OCI-LY3 (cell line): Measurements from ENCODE around the gene OR51B6.
"Not testable (repeated sequence)": the region's sequence is repeated elsewhere in the genome, so short reads cannot be mapped to it uniquely, and the experiment has no call there.

Experiments
- H2AFZ ChIP-seq: fragments of 200-600, 300-600 bp; shearing (Covaris generic); 2 replicates; pipeline ENCODE4 v1.6.0; 2014; ENCODE audit warnings: antibody characterized with exemption, low read depth, low read length
- H3K27ac ChIP-seq: fragments of 200-600, 300-600 bp; sonication (generic); 2 replicates; pipeline ENCODE4 v1.5.1; 2014; ENCODE audit warnings: mild to moderate bottlenecking, low read length, moderate library complexity, mixed read lengths
- H3K27me3 ChIP-seq: fragments of 200-600, 300-600 bp; sonication (generic); 2 replicates; pipeline ENCODE4 v1.6.1; 2014; ENCODE audit warnings: low read depth, low read length, mixed read lengths
- H3K36me3 ChIP-seq: fragments of 200-600, 300-600 bp; sonication (generic); replicated peaks from 2 replicates; pipeline ENCODE3; 2014; ENCODE audit warnings: low read depth, low read length, mixed read lengths
- H3K4me1 ChIP-seq: fragments of 300-600, 200-600 bp; sonication (generic); 2 replicates; pipeline ENCODE4 v1.6.1; 2014; ENCODE audit warnings: low read length, mixed read lengths
- H3K4me2 ChIP-seq: fragments of 200-600, 300-600 bp; sonication (generic); 2 replicates; pipeline ENCODE4 v1.6.1; 2014; ENCODE audit warnings: low read length, mixed read lengths
- H3K4me3 ChIP-seq: fragments of 300-600, 200-600 bp; sonication (generic); 2 replicates; pipeline ENCODE4 v1.5.1; 2014; ENCODE audit warnings: antibody characterized with exemption, mild to moderate bottlenecking, low read length, moderate library complexity
- H3K79me2 ChIP-seq: fragments of 300-600, 200-600 bp; shearing (Covaris generic); 2 replicates; pipeline ENCODE4 v1.6.1; 2014; ENCODE audit warnings: mild to moderate bottlenecking, low read length, mixed read lengths
- H3K9ac ChIP-seq: fragments of 300-600, 200-600 bp; shearing (Covaris generic); 2 replicates; pipeline ENCODE4 v1.6.0; 2014; ENCODE audit warnings: mild to moderate bottlenecking, low read length, moderate library complexity
- H3K9me3 ChIP-seq: fragments of 200-600, 300-600 bp; shearing (Covaris generic); 2 replicates; pipeline ENCODE4 v1.6.1; 2014; ENCODE audit warnings: low read length, mixed read lengths; ENCODE audit not compliant: insufficient read depth
- H4K20me1 ChIP-seq: fragments of 200-600, 300-600 bp; sonication (generic); 2 replicates; pipeline ENCODE4 v1.6.1; 2016; ENCODE audit warnings: low read length, mixed read lengths; ENCODE audit not compliant: insufficient read depth
- CTCF ChIP-seq: fragments of 200-600, 300-600 bp; sonication (generic); IDR thresholded peaks from 2 replicates; pipeline ENCODE4 v1.5.1; 2014; ENCODE audit warnings: antibody characterized with exemption, low read length, low read depth
- EZH2phosphoT487 ChIP-seq: fragments of 200-600 bp; shearing (Covaris generic); IDR thresholded peaks from 2 replicates; pipeline ENCODE4 v1.6.1; 2018; ENCODE audit warnings: antibody characterized with exemption, mixed run types, low read depth

The OR51B6 gene

GRCh38 chr11:5349550-5349949 is 1.8 kb upstream of the OR51B6 start:
- Histone ChIP-seq H4K20me1 (no peaks in the 10 kb centered on the region), H2AFZ (no peak overlapping the region), H3K79me2 (no peaks in the 10 kb centered on the region), H3K9ac (no peak overlapping the region), H3K4me1 (peaks cover 8% of the 10 kb centered on the region), H3K4me3 (no peak overlapping the region), H3K9me3 (no peaks in the 10 kb centered on the region), H3K27me3 (no peaks in the 10 kb centered on the region), H3K4me2 (no peak overlapping the region), H3K36me3 (no peaks in the 10 kb centered on the region), H3K27ac (no peak overlapping the region)
- TF ChIP-seq EZH2phosphoT487 = no peak
- no peak for TF ChIP-seq CTCF

GRCh38 chr11:5356031-5356430 is 4.7 kb downstream of the OR51B6 start:
- H3K79me2 ChIP-seq, H3K4me3 ChIP-seq, H3K9ac ChIP-seq, H2AFZ ChIP-seq, H3K4me2 ChIP-seq, H3K27me3 ChIP-seq, H4K20me1 ChIP-seq, H3K36me3 ChIP-seq, H3K27ac ChIP-seq, H3K4me1 ChIP-seq, H3K9me3 ChIP-seq: not testable (repeated sequence)

GRCh38 chr11:5362017-5362625 is 10.8 kb downstream of the OR51B6 start:
- Histone ChIP-seq H3K36me3 (no peaks in the 10 kb centered on the region), H3K79me2 (no peaks in the 10 kb centered on the region), H3K4me3 (no peak overlapping the region), H3K4me1 (peaks cover 4% of the 10 kb centered on the region; the same call in 1 of the 2 replicates), H4K20me1 (no peaks in the 10 kb centered on the region), H3K27me3 (no peaks in the 10 kb centered on the region), H3K9me3 (no peaks in the 10 kb centered on the region), H2AFZ (no peak overlapping the region), H3K4me2 (no peak overlapping the region), H3K9ac (no peak overlapping the region), H3K27ac (no peak overlapping the region)
- no peak for TF ChIP-seq EZH2phosphoT487
- no peak for TF ChIP-seq CTCF

GRCh38 chr11:5363679-5364078 is 12.4 kb downstream of the OR51B6 start:
- Histone ChIP-seq H3K4me3 (no peak overlapping the region), H3K27me3 (no peaks in the 10 kb centered on the region), H3K4me1 (peaks cover 20% of the 10 kb centered on the region), H2AFZ (no peak overlapping the region), H4K20me1 (no peaks in the 10 kb centered on the region), H3K36me3 (no peaks in the 10 kb centered on the region), H3K27ac (no peak overlapping the region), H3K4me2 (no peak overlapping the region), H3K9me3 (no peaks in the 10 kb centered on the region), H3K9ac (no peak overlapping the region), H3K79me2 (no peaks in the 10 kb centered on the region)
- TF ChIP-seq CTCF (no peak), EZH2phosphoT487 (no peak)

GRCh38 chr11:5364214-5364613 is 12.9 kb downstream of the OR51B6 start:
- no peak for TF ChIP-seq CTCF
- no peak for TF ChIP-seq EZH2phosphoT487
- Histone ChIP-seq H3K4me2 (no peak overlapping the region), H3K27me3 (no peaks in the 10 kb centered on the region), H3K9me3 (no peaks in the 10 kb centered on the region), H3K9ac (no peak overlapping the region), H4K20me1 (no peaks in the 10 kb centered on the region), H3K36me3 (no peaks in the 10 kb centered on the region), H2AFZ (no peak overlapping the region), H3K79me2 (no peaks in the 10 kb centered on the region), H3K4me1 (peaks cover 24% of the 10 kb centered on the region), H3K4me3 (no peak overlapping the region), H3K27ac (no peak overlapping the region)

- H3K27me3 ChIP-seq, H2AFZ ChIP-seq, H3K27ac ChIP-seq, H3K79me2 ChIP-seq, H3K9ac ChIP-seq, H3K36me3 ChIP-seq, H3K4me3 ChIP-seq, H3K9me3 ChIP-seq, H4K20me1 ChIP-seq, H3K4me2 ChIP-seq: not testable (repeated sequence)
- H3K4me1 ChIP-seq = peaks cover 24% of the 10 kb centered on the region
These were observed 15.1 kb downstream of the OR51B6 start for GRCh38 chr11:5366365-5366764.
